ENCODE results near the gene FILIP1L. TPM values are rescaled to one million over a fixed set of nuclear protein-coding genes. Genes with fewer than 3 reads are reported as not detected.
A peak's percentile ranks its signal among the peaks of the same experiment; 100 is the strongest.

FILIP1L gene
- total RNA-seq, 1 donor from 2014 or later: 42.7 TPM

DNA sequence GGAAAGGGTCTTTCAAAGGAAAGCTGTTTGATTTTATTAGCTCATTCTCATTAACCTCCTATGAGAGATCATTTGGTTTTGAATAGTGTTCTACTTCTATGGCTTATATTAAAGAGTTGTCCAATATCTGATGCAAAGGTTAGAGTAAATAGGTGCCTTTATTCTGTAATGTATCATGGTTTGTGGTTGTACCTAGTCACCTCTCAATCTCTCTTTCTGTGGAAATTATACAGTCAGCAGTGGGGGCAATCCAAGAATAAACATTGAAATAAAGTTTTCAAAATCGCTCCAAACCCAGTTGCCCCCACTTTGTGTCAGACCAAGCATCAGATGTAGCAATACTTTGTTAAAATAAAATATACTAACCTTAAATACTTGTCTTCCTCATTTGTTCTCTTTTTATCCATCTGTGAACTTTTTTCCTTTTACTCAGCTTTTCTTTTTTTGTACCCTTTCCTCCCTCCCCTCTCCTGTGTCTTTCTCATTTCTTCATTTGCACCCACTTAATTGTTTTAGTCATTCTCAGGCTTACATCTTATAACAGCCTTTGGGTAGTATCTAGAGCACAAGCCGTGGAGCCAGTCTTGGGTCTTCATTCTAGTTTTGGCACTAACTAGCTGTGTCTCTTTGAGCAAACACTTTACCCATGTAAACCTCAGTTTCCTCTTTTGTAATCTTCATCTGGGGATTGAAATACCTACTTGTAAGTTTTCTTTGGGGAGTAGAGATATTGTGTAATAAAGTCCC, 279.9 kb downstream of the FILIP1L start:
- DNase-seq: no peak

DNA sequence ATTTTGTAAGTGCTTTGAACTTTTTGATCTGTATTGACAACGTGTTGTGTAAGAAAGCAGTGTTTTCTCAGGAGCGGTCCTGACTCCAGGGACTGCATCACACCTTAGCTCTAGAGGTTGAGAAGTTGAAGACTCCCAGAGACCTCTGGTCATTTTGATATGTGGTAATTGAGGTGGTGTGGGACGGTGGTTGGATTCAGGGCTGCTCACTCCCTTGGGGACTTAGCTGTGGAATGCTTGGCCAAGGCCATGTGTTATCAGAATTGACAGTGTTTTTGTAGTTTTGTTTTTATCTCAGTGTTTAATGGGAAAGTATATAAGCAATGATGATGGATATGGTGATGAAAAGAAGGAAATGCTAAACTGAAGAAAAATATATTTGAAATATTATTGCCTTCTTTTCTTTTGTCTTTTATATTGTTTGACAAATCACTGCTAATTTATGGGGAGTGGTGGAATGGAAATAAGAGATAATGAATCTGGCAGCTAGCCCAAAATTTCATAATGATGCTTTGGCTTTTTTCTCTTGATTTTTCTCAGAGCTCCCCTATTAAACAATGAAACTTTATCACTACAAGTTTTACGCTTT, 280.6 kb downstream of the FILIP1L start:
- no peak for DNase-seq

DNA sequence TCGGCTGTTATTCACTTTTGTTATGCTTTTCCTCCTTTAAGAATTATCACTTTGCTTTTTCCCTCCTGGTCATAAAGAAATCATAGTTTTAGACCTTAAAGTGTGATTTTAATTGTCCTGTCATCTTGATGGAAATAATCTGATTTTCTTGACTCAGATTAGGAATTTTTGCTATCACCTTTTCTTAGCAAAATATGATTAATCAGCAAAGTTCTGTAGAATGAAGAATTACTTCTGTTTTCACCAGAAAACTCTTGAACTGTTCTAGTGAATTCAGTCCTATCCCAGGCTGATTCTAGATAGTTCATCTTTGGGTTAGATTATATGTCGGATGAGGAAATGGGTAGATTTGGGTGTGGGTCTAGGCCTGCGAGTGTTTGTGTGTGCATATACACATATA, 284.5 kb downstream of the FILIP1L start:
- no peak for DNase-seq

DNA sequence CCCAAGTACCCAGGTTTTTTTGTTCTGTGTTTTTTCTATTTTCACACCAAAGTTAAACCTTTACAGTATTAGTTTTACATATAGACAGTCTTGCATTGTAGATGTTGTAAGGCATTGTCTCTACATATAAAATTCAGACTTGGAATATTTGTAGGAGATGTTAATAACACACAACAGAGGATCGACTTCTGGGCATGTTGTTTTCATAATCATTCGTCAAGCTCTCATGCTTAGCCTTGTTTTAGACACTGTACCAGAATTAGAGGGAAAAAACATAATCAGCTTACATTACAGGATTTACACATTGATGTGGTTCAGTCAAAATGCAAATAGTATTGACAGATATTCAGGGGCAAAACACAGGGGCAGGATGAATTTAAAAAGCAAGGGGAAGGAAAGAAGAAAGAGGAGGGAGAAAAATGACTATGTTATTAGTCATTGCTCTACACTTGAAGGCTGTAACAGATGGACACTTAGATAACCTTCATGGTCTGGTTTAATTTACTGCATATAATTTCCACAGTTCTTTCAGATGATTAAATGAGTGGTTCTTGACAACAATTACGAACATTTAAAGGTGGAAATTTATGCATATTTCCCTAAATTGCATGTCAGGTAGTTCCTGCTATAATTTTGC, 289.2 kb downstream of the FILIP1L start:
- peak; percentile 64 for DNase-seq

DNA sequence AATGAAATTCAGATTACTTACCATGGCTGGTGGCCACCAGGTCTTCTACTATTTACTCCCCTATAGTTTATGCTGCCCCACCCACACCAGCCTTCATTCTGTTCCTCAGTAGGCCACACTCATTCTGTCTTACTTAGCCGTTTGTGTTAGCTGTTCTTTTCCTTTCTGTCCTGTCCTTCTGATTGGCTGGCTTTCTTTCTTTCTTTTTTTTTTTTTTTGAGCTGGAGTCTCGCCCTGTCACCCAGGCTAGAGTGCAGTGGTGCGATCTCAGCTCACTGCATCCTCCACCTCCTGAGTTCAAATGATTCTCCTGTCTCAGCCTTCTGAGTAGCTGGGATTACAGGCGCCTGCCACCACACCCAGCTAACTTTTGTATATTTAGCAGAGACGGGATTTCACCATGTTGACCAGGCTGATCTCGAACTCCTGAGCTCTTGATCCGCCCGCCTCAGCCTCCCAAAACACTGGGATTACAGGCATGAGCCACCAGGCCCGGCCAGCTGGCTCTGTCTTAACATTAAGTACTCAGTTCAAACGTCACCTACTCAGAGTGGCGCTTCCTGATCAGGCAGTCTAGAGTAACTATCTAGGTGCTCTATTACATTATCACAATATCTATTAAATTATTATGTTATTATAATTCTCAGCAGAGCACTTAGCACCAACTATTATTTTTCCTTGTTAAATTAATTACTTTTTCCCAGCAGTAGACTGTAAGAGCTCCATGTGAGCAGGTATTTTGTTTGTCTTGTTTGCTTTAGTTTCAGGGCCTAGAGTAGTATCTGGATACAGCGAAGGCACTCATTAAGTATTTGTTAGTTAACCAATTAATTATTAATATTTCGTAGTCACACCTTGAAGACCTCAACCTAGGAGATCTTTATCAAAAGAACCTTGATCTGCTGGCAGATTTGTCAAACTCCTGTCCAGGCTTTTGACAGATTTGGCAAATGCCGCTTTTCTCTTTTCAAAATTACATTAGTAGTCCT, 290.3 kb downstream of the FILIP1L start:
- no peak for DNase-seq

DNA sequence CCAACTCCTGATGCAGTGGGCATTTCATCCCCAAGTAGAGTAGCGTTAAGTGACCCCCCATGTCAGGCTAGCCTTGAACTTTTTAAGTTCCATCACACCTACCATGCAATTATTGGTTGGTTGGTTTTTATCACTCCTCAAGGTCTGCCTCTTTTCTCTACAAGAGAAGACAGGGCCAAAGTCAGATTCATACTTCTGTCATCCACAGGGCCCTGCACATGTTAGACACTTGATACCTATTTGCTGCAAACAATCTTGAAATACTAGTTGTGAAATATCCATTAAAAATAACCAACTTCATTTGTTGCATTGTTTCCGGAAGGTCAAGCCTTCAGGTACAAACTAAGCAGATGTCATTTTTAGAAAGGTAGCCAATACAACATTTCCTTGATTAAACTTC, 295.5 kb downstream of the FILIP1L start:
- no peak for DNase-seq

DNA sequence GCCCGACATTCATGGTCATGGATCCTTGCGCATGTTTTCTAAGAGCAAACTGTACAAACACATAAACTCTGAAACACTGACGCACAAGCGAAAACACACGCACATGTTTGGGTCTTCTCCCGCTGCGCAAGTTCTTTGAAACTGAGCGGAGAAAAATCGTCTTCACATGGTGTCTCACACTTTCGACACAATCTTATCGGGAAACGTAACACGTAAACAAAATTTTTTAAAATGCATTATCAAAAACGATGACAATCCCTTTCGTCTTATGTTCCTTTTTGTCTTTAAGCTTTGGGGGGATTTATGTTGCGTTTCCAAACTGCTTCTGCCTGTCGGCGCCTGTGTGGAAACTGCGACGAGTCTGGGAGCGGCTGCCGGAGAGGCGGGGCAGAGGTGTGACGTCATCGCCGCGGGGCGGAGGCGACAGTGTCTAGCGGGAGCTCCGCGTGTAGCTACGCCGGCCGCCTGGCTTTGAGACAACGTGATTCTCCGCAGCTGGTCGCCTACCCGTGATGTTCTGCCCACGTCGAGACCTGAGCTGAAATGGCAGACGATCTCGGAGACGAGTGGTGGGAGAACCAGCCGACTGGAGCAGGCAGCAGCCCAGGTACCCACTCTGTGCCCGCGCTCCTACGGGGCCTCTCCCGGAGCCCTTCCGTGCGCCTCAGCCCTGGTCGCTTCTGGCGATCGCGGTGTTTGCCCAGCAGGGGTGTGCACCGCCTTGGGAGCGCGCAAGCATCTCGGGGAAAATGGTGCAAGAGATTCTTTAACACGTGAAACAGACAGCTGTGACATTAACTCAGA, 296.7 kb downstream of the FILIP1L start, which contains the start of gene CMSS1:
TSS of gene CMSS1 (plus strand) at position 426 of the 804 bp plus-strand sequence.
- peak; percentile 96 for DNase-seq

DNA sequence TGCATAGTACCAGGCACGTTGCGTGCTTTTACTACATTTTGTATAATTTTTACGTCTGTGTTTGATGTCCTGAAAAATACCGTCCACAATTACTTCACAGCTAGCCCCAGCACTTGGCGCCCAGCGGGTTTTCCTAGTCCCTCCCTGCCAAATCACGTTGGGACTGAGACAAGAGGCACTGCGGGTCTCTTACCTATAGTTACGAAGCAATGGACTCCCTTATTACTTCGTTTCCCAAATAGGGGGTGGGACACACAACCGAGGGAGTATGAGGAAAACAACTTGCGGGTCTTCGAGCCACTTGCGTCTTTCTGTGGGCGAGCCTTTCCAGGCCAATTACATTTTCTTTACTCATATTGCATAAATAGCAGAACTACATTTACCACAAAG, 297.3 kb downstream of the FILIP1L start:
- no peak for DNase-seq

DNA sequence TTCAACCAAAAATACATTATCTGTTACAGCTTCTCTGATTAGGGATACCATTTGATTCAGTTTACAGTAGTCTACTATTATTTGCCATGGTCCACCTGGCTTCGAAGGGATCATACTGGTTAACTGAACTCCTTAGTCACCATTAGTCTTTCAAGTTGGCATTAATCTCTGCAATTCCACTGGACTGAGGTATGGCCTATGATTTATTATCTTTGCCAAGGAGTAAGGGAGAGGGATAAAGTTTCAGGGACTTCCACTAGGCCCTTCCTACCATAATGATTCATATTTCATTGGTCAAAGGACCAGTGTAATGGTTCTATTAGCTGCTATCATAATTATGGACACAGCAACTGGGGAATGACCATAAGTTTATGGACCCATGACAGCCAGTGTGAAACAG, 303.9 kb downstream of the FILIP1L start:
- DNase-seq: no peak

DNA sequence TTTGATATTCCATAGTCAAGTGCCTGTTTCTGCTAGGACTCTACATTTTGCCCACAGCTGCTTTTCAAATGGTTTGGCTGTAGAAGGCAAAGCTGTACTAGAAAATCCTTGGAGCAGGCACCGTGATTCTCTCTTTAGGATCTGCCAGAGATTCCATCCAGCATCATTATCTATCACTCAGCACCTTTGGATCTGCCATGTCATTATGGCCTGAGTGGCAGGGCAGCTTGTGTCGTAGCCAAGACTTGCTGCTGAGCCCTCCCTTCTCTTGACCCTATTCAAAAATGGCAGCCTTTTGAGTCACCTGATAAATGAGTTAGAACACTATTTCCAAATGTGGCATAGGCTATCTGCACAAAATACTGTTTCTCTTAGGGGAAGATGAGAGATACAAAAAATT, 304.7 kb downstream of the FILIP1L start:
- no peak for DNase-seq

DNA sequence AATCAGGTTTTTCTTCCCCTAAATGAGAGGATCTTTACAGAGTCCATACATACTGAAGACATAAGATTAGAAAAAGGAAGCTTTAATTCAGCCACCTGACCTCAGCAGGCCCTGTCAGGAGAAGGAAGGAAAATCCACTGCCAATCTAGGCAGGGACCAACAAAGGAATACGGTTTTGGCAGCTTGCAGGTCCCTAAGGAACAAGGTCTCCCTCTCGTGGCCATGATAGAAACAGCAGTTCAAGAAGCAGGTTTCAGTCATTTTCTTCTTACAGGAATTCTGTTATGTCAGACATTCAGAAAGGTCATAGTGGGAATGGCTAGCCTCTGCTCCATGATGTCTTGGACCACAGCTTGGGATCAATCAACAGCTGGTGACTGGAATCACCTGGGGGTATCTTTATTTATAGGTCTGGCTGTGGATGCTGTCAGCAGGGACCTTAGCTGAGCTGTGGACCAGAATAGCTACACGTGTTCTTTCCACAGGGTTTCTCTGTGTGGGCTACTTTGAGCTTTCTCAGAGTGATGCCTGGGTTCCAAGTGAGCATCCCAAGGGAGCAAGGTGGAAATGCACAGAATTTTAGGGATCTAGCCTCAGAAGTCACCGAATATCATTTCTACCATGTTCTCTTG, 306.0 kb downstream of the FILIP1L start:
- DNase-seq: peak; percentile 93

DNA sequence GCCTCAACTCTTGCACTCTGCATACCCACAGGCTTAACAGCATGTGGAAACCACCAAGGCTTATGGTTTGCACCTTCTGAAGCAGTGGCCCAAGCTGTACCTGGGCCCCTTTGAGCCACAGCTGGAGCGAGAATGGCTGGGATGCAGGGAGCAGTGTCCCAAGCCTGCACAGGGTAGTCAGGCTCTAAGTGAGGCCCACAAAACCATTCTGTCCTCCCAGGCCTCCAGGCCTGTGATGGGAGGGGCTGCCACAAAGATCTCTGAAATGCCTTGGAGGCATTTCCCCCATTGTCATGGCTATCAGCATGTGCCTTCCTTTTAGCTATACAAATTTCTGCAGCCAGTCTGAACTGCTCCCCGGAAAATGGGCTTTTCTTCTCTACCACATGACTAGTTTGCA, 309.1 kb downstream of the FILIP1L start:
- no peak for DNase-seq

DNA sequence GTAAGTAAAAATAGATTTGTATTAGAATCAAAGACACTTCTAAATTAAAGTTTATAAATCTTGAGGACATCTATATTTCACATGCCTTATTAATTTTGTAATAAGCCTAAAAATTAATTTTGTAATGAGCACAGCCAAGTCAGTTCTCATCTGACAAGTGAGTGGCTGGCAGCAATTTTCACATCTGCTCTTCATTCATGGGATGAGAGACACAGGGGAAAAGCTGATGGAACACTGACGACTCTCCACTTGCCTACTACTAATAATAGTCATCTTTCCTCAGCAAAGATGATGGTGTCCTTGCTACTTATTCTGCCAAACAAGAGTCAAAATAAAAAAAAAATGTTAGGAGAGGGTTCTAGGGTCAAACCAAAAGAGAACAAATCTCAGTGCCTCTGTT, 311.0 kb downstream of the FILIP1L start:
- DNase-seq: no peak

DNA sequence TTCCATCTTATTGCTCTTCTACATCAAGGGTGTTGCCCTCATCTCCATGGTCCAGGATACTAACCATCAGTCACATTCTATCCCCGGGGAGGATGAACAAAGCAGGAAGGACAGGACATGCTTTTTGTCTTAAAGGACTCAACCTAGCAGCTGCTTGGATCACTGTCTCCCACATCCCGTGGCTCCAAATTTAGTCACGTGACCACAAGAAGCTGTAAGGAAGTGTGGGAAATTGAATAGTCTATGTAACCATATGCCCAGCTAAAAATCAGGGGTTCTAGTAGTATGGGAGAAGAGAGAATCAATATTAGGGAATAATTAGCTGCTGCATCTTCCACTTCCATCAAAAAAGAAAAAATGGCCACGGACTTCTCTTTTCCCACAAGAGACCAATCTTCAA, 314.9 kb downstream of the FILIP1L start:
- no peak for DNase-seq

DNA sequence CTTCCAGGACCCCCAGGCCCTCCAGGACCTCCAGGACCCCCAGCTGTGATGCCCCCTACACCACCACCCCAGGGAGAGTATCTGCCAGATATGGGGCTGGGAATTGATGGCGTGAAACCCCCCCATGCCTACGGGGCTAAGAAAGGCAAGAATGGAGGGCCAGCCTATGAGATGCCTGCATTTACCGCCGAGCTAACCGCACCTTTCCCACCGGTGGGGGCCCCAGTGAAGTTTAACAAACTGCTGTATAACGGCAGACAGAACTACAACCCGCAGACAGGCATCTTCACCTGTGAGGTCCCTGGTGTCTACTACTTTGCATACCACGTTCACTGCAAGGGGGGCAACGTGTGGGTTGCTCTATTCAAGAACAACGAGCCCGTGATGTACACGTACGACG, 318.7 kb downstream of the FILIP1L start:
- DNase-seq: no peak

DNA sequence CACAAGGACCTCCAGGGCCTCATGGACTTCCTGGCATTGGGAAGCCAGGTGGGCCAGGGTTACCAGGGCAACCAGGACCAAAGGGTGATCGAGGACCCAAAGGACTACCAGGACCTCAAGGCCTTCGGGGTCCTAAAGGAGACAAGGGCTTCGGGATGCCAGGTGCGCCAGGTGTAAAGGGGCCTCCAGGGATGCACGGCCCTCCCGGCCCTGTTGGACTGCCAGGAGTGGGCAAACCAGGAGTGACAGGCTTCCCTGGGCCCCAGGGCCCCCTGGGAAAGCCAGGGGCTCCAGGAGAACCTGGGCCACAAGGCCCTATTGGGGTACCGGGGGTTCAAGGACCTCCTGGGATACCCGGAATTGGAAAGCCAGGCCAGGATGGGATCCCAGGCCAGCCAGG, 319.8 kb downstream of the FILIP1L start:
- DNase-seq: no peak

DNA sequence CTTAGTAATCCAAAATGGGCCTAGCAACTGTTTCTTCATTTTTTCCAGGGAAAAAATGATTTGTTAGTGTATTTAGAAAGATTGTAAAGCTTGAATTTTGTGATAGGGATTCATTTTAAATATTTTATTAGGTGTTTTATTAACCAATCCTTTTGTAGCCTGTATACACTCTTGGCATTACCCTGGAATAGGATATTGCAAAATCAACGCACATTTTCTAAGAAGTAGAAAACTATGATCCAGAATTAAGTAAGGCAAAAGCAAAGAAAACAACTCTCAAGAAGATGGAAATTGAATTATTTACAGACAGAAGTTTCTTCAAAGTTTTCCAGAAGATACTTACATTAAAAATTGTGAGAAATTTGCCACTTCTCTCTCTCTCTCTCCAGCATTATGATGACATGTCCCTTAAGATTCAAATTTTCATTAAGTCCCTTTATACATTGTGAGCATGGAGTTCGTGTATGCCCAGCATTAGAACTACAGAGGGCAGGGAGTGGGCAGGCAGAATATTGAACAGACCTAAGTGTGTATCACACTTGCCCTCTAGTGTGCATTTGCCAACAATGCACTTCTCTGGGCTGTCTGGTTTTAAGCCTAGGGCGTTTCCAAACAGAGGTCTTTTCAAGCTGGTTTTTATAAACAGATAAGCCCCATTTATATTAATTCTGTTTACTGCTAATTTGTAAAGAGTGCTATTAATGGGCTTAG, 325.1 kb downstream of the FILIP1L start:
- peak; percentile 79 for DNase-seq
